ENCODE results near the gene USP24.

- TF ChIP-seq POLR2AphosphoS5 (IDR thresholded peaks at IDR 0.05; ENCODE audit: insufficient read depth, low read depth, low read length): no peak
- TF ChIP-seq POLR2A (IDR thresholded peaks at IDR 0.05; ENCODE audit: low read depth, low read length): no peak
- no peak for TF ChIP-seq CTCF (IDR thresholded peaks at IDR 0.05; ENCODE audit: extremely low read depth in 1 of 2, insufficient read depth in 1 of 2, low read depth in 1 of 2, low read length in 2 of 2)
- no peak for TF ChIP-seq EZH2 (IDR thresholded peaks at IDR 0.05; ENCODE audit: borderline replicate concordance, low read depth, low read length, severe bottlenecking)
- TF ChIP-seq MYC (IDR thresholded peaks at IDR 0.05; ENCODE audit: low read depth, low read length): no peak
- no peak for TF ChIP-seq MAX (IDR thresholded peaks at IDR 0.05; ENCODE audit: insufficient read depth, insufficient read length)
Measured at GRCh38 chr1:55034476-55035133, 180.6 kb downstream of the USP24 start.

Data from endothelial cell of umbilical vein (primary cell).